Natural killer cell treated with Interleukin-12 subunit alpha and Interleukin-12 subunit beta and Interleukin-15 and Interleukin-18, amount 100 ng/mL, for 72 hours (primary cell): Measurements from ENCODE around the gene TCF7L1. TPM values are rescaled to one million over a fixed set of nuclear protein-coding genes. Genes with fewer than 3 reads are reported as not detected.

ENCODE experiments used
- ATAC-seq, 2 donors: fragments of 150-1000 bp; cut with Tn5 transposase in 1 of 2; sonication (Bioruptor Pico), chemical (Tn5 transposase) in 1 of 2; 2 replicates each; pipeline ENCODE4 v1.10.0; 2021
- DNase-seq: peaks from one replicate; pipeline ENCODE4 v3.0.0; 2022; ENCODE audit warnings: low spot score
- H3K27ac Mint-ChIP-seq, 2 donors: 1 replicate in 1 of 2; 2 replicates in 1 of 2; pipeline ENCODE4 v1.8.0; 2022; ENCODE audit warnings: mixed read lengths in 2 of 2, mild to moderate bottlenecking in 1 of 2, moderate library complexity in 1 of 2
- H3K27me3 Mint-ChIP-seq, 2 donors: 1 replicate in 1 of 2; 2 replicates in 1 of 2; pipeline ENCODE4 v1.8.0; 2022; ENCODE audit warnings: mixed read lengths in 2 of 2
- H3K36me3 Mint-ChIP-seq: one replicate; pipeline ENCODE4 v1.8.0; 2022; ENCODE audit warnings: mixed read lengths
- H3K4me1 Mint-ChIP-seq, 2 donors: 1 replicate in 1 of 2; 2 replicates in 1 of 2; pipeline ENCODE4 v1.8.0; 2022; ENCODE audit warnings: low read depth in 2 of 2, mixed read lengths in 2 of 2, mild to moderate bottlenecking in 1 of 2
- H3K4me3 Mint-ChIP-seq: one replicate; pipeline ENCODE4 v1.8.0; 2022; ENCODE audit warnings: mixed read lengths
- H3K9me3 Mint-ChIP-seq: 2 replicates; pipeline ENCODE4 v1.8.0; 2022; ENCODE audit warnings: mixed read lengths
- total RNA-seq, 2 donors: library from RNA; stranded (reverse); gene quantifications; one replicate each; pipeline ENCODE4 v1.2.3, GENCODE V29; 2022

The TCF7L1 gene
- total RNA-seq, 2 donors from 2014 or later: 0.14 TPM; not detected in 1

GRCh38 chr2:85215081-85215447 lies 81.9 kb downstream of the TCF7L1 start:
- H3K4me1 Mint-ChIP-seq: peaks cover 6 to 7% of the 10 kb centered on the region in 2 donors
- H3K27me3 Mint-ChIP-seq: peaks cover 16 to 41% of the 10 kb centered on the region in 2 donors
- ATAC-seq (no peak), DNase-seq (no peak)
- H3K9me3 Mint-ChIP-seq: no peaks in the 10 kb centered on the region
- no peak overlapping the region for H3K27ac Mint-ChIP-seq
- no peaks in the 10 kb centered on the region for H3K36me3 Mint-ChIP-seq
- H3K4me3 Mint-ChIP-seq: no peak overlapping the region

DNA sequence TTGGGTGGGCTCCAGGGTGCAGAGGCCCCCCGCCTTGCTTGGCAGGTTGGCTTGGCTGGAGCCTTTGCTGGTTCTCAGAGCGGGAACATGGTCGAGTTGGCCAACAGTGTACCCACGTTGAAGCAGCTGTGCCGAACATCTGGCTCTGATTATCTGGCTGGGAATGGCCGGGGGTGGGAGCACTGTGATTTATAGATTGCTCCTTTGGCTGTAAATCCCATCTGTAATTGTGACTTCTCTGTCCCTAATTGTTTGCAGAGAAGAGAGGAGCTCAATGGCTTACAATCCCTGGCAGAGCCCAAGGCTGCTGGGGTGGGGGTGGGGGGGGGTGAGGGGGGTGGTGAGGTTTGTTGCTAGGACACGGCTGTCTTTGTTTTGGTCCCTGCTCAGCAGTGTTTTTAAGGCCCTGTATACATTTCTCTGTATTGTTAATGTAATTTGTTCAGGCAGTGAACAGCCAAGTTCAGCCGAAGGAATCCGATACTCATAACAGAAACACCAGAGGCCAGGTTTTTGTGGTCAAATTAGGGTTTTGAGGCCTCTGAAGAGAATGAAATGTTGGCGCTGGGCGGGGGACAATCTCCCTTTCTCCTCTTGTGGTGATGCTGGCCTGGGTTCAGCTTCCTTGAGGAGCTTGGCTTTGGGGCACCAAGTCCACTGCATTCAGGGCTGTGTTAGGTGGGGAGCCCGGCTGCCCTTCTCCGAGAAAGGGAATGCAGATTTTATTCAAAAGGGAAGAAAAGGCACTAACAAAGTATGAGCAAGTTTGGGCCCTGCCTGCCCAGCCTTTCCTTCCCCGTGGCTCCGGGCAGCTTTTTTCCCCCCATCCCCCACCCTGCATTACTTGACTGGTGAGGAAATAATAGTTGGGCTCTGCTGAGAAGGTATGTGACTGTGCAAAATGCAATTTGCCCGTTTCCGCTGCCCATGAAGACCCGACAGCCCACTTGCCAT lies 82.5 kb downstream of the TCF7L1 start:
- DNase-seq (no peak), ATAC-seq (no peak)
- Mint-ChIP-seq H3K9me3 (no peaks in the 10 kb centered on the region), H3K4me3 (no peak overlapping the region), H3K36me3 (no peaks in the 10 kb centered on the region), H3K27me3 (peaks cover 13 to 41% of the 10 kb centered on the region in 2 donors), H3K4me1 (peaks cover 6 to 7% of the 10 kb centered on the region in 2 donors), H3K27ac (no peak overlapping the region)

DNA sequence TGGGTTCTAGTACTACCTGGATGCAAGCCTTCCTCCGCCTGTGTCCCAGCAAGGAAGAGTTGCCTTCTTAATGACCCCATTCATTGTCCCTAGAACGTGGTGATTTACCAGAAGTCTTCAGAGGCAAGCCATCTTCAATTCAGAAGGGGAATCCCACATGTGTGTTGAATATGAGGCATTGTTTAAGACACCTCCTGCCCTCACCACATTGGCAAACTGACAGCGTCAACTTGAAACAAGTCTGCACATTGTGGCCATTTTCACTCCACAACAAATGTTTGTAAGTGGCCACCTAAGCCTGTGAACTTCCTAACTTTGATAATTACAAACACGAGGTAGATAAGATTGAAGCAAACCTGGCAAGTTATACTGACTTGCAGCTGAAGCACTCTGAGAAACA lies 83.7 kb downstream of the TCF7L1 start:
- Mint-ChIP-seq H3K27ac (no peak overlapping the region), H3K4me1 (peaks cover 6 to 7% of the 10 kb centered on the region in 2 donors), H3K4me3 (no peak overlapping the region), H3K9me3 (no peaks in the 10 kb centered on the region), H3K27me3 (peaks cover 15 to 51% of the 10 kb centered on the region in 2 donors), H3K36me3 (no peaks in the 10 kb centered on the region)
- ATAC-seq (peak; percentile 49 to 58), DNase-seq (no peak)

DNA sequence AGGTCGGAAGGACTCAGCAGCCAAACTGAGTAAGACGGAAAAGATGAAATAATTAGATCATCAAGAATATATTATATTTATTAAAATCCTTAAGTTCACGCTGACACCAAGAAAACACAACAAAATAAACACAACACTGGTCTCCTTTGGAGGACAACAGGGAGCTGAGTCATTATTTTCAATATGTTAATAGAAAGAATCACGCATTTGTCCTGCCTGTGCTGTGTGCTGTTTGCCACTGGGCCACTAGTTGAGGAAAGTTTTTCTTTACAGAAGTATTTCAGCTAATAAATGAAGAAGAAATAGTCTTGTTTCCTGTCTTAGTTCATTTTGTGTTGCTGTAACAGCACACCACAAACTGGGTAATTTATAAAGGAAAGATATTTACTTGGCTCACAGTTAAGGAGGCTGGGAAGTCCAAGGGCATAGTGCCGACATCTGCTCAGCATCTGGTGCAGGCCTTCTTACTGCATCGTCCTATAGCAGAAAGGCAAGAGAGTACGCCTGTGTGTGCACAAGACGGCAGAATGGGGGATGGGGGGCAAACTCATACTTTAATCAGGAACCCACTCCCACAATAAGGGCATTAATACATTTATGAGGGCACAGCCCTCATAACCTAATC lies 88.0 kb downstream of the TCF7L1 start:
- H3K27ac Mint-ChIP-seq: no peak overlapping the region
- H3K4me1 Mint-ChIP-seq: peaks cover 4 to 6% of the 10 kb centered on the region in 2 donors
- no peaks in the 10 kb centered on the region for H3K9me3 Mint-ChIP-seq
- no peak overlapping the region for H3K4me3 Mint-ChIP-seq
- peaks cover 19 to 45% of the 10 kb centered on the region in 2 donors for H3K27me3 Mint-ChIP-seq
- ATAC-seq: no peak
- H3K36me3 Mint-ChIP-seq: no peaks in the 10 kb centered on the region
- DNase-seq: no peak

GRCh38 chr2:85222792-85223191 lies 89.6 kb downstream of the TCF7L1 start:
- no peaks in the 10 kb centered on the region for H3K9me3 Mint-ChIP-seq
- no peaks in the 10 kb centered on the region for H3K36me3 Mint-ChIP-seq
- H3K4me1 Mint-ChIP-seq: peaks cover 0 to 6% of the 10 kb centered on the region in 2 donors
- H3K4me3 Mint-ChIP-seq: no peak overlapping the region
- DNase-seq (no peak), ATAC-seq (no peak)
- H3K27ac Mint-ChIP-seq: no peak overlapping the region
- peaks cover 24 to 42% of the 10 kb centered on the region in 2 donors for H3K27me3 Mint-ChIP-seq

DNA sequence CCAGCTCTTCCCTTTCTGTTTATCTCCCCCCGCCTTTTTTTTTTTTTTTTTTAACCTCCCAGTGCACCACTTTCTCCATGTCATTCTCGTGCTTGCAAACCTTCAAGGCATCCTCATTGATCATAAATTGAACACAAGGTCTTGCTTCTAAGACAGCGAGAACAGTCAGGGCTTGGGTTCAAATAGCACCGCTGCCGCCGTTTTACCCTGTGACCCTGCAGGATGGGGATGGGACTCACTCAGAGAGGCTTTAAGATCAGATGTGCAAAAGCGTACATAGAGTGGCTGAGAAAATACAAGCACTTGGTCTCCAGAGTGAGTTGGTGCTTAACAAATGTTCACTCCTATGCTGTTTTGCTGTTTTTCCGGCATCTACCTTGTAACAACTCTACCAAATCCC lies 93.6 kb downstream of the TCF7L1 start:
- no peak for ATAC-seq
- Mint-ChIP-seq H3K4me1 (no peaks in the 10 kb centered on the region), H3K9me3 (no peaks in the 10 kb centered on the region), H3K36me3 (no peaks in the 10 kb centered on the region), H3K27ac (no peak overlapping the region), H3K4me3 (no peak overlapping the region), H3K27me3 (peaks cover 25 to 39% of the 10 kb centered on the region in 2 donors)
- no peak for DNase-seq

GRCh38 chr2:85230679-85231467 lies 97.7 kb downstream of the TCF7L1 start:
- Mint-ChIP-seq H3K4me1 (peaks cover 0 to 11% of the 10 kb centered on the region in 2 donors), H3K27me3 (peaks cover 21 to 38% of the 10 kb centered on the region in 2 donors), H3K27ac (no peak overlapping the region), H3K9me3 (no peaks in the 10 kb centered on the region), H3K4me3 (no peak overlapping the region), H3K36me3 (no peaks in the 10 kb centered on the region)
- no peak for DNase-seq
- ATAC-seq: peak in 1 of 2 donors; percentile 21

DNA sequence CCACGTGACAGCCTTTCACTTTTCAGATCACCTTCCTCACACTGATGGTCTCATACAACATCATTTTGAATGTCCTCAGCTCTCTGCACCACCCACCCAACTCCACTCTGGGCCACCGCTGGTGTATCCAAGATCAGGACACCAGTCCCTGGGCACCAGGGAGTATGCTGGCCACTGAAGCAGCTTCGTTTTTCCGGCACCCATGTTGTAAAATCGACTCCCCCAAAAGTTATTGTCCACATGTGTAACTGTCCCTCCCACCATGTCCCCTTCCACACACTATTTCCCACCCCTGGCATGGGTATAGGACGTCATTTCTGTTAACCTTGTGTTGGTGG lies 98.2 kb downstream of the TCF7L1 start:
- DNase-seq: no peak
- peaks cover 0 to 11% of the 10 kb centered on the region in 2 donors for H3K4me1 Mint-ChIP-seq
- peaks cover 18 to 34% of the 10 kb centered on the region in 2 donors for H3K27me3 Mint-ChIP-seq
- peak in 1 of 2 donors; percentile 30 for ATAC-seq
- H3K27ac Mint-ChIP-seq: no peak overlapping the region
- H3K36me3 Mint-ChIP-seq: no peaks in the 10 kb centered on the region
- H3K9me3 Mint-ChIP-seq: no peaks in the 10 kb centered on the region
- no peak overlapping the region for H3K4me3 Mint-ChIP-seq

- ATAC-seq: peak in 1 of 2 donors; percentile 26
- Mint-ChIP-seq H3K27ac (no peak overlapping the region), H3K4me1 (peaks cover 0 to 11% of the 10 kb centered on the region in 2 donors), H3K4me3 (no peak overlapping the region), H3K27me3 (peaks cover 12 to 29% of the 10 kb centered on the region in 2 donors), H3K9me3 (no peaks in the 10 kb centered on the region), H3K36me3 (no peaks in the 10 kb centered on the region)
- DNase-seq: no peak
Measured at GRCh38 chr2:85231952-85232351, 98.8 kb downstream of the TCF7L1 start.

DNA sequence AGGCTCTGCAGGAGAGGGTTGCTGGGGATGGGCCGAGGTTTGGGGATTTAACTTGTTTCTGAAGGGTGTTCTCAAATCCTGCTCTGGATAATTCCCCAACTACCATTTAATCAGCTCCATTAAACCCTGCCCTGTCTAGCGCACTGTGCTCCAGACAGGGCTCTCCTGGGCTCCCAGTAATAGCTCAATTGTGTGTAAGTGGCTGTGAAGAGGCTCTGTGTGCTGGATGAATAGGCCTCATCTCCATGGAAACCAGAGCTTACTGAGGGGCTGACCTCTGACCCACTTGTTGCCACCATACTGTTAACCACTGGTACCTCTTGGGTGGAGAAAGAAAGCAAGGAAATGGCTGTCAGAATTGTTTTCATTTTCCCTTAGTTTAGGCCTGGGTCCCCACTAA lies 101.7 kb downstream of the TCF7L1 start:
- Mint-ChIP-seq H3K27ac (no peak overlapping the region), H3K4me1 (peaks cover 0 to 13% of the 10 kb centered on the region in 2 donors), H3K4me3 (no peak overlapping the region), H3K9me3 (no peaks in the 10 kb centered on the region), H3K36me3 (no peaks in the 10 kb centered on the region), H3K27me3 (peaks cover 18 to 27% of the 10 kb centered on the region in 2 donors)
- DNase-seq (no peak), ATAC-seq (peak in 1 of 2 donors; percentile 57)

GRCh38 chr2:85235281-85235680 lies 102.1 kb downstream of the TCF7L1 start:
- Mint-ChIP-seq H3K27ac (no peak overlapping the region), H3K4me3 (no peak overlapping the region), H3K9me3 (no peaks in the 10 kb centered on the region), H3K36me3 (no peaks in the 10 kb centered on the region), H3K4me1 (peaks cover 0 to 13% of the 10 kb centered on the region in 2 donors), H3K27me3 (peaks cover 21 to 23% of the 10 kb centered on the region in 2 donors)
- ATAC-seq: no peak
- no peak for DNase-seq

DNA sequence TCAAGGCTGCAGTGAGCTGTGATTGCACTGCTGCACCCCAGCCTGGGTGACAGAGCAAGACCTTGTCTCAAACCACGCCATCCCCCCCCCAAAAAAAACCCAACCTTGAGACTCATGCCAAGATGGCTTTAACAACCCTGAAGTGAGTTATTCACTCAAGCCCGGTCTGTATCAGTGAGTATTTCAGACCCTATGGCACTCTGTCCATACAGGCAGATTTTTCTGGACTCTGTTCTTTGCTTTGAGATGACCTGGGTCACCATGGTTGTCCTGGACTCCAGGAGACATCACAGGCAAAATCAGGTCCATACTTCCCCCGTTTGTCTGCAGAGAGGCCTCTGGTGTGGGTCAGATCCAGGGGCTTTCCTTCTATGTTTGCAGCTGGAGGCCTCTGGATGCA lies 102.9 kb downstream of the TCF7L1 start:
- DNase-seq (no peak), ATAC-seq (no peak)
- H3K27ac Mint-ChIP-seq: no peak overlapping the region
- H3K4me3 Mint-ChIP-seq: no peak overlapping the region
- peaks cover 21 to 23% of the 10 kb centered on the region in 2 donors for H3K27me3 Mint-ChIP-seq
- peaks cover 0 to 13% of the 10 kb centered on the region in 2 donors for H3K4me1 Mint-ChIP-seq
- no peaks in the 10 kb centered on the region for H3K36me3 Mint-ChIP-seq
- no peaks in the 10 kb centered on the region for H3K9me3 Mint-ChIP-seq

DNA sequence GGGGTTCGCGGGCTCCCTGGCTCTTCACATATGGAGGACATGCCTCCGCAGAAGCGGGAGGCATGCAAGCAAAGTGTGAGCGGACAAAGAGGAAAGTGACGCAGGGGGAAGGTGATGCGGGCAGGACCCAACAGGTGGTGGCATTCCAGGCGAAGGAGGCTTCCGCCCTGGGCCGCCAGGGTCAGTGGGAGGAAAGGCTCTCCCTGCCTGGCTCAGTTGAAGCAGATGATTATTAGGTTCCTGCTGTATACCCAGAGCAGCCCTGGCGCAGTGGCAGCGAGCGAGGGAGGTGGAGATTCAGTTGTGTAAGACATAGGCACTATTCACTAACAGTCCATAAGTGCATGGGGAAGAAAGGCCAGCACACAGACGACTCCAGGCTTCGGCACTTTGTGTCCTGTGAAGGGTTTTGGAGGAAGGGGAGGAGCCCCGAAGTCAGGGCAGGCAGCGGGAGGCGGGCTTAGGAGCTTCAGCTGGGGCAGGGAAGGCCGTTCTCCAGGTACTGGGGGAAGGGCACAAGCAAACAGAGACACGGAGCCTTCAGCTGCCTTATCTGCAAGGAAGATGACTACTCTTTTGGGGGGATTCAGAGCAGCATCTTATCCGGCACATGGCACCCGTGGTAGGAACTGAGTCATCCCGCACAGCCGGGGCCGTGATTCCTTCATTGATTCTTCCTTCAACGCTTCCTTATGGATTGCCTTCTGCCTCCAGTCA lies 104.8 kb downstream of the TCF7L1 start:
- Mint-ChIP-seq H3K36me3 (no peaks in the 10 kb centered on the region), H3K4me3 (no peak overlapping the region), H3K27me3 (peaks cover 12 to 17% of the 10 kb centered on the region in 2 donors), H3K27ac (peak overlapping the region in 1 of 2 donors; percentile 30), H3K9me3 (no peaks in the 10 kb centered on the region), H3K4me1 (peaks cover 0 to 13% of the 10 kb centered on the region in 2 donors)
- DNase-seq (no peak), ATAC-seq (no peak)
